ACHN (cell line): Measurements from ENCODE around the gene NBAS.

Source experiments
- DNase-seq: peaks from one replicate; pipeline ENCODE4 v3.0.0-alpha.2; 2015
- in situ Hi-C: cut with HindIII; loops from 2 replicates; pipeline ENCODE4 v1.10.0; 2017; ENCODE audit warnings: low sequenced_read_pairs, low pct_ligation_motif_present, low pct_unique_long_range_greater_than_20kb

Gene NBAS

DNA sequence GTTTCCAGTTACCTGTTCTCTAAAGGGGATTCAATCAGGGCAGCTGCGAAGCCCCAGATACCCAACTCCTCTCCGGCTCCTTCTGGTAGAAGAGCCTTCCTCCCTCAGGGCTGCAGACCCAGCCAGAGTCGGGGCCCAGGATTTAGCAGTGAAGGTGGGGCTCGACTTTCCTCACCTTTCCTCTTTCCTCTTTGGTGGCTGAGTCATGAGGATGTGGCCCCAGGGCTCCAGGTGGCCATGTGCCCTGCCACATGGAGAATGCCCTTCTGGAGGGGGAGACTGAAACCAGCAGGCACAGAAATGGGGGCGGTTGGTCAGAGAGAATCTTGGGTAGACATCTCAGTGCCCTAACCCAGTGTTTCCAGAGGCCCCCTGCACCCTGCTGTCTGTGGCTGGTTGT lies 402.6 kb downstream of the NBAS start:
- in situ Hi-C loops, result no loop called here
- no peak for DNase-seq

GRCh38 chr2:15158100-15158499 lies 403.0 kb downstream of the NBAS start:
- no peak for DNase-seq
- in situ Hi-C loops, result no loop called here

DNA sequence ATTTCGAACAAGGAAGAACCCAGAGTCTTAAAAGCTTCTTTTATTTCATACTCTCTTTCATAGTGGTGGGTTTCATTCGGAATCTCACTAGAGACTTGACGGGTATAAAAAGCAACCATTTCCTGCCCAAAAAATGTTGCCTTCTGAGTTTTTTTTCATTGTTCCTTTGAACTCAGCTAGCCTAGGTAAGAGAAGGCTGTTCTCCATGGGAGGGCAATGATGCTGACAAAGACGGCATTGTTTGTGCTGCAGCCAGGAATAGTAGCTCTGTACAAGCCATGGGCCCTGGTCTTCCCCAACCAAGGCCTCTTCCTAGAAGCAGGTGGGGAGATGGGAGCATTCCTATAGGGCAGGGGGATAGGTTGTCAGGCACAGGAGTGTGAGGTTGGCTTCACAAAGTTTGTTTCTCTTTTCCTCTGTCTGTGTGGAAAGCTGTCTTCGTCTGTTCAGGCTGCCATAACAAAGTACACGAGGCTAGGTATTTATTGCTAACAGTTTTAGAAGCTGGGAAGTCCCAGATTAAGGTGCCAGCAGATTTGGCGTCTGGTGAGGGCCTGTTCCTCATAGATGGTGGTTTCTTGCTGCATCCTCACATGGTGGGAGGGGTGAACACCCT lies 405.1 kb downstream of the NBAS start:
- DNase-seq, result no peak
- in situ Hi-C loops, result no loop called here

- no peak for DNase-seq
- in situ Hi-C loops, result no loop called here
Measured at GRCh38 chr2:15154297-15154696, 406.8 kb downstream of the NBAS start.

DNA sequence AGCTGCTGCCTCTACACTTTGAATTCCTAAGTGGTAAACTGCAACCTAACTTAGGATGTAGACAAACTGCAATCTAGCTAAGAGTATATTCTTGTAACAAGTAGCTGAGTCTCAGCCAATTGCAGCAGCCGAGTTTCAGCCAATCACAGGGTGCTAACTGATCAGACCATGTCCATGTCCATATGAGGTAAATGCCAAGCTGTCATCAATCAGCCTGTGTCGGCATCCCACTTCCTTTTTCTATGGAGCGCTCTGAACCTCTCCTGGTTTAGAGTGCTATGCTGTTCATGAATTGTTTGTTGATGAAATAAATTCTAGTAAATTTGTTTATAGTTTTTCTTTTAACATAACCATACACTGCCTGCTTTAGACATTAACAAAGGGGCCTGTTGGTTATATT lies 408.8 kb downstream of the NBAS start:
- DNase-seq, result no peak
- in situ Hi-C loops, result no loop called here

GRCh38 chr2:15149063-15149462 lies 412.1 kb downstream of the NBAS start:
- DNase-seq, result no peak
- in situ Hi-C loops, result no loop called here

DNA sequence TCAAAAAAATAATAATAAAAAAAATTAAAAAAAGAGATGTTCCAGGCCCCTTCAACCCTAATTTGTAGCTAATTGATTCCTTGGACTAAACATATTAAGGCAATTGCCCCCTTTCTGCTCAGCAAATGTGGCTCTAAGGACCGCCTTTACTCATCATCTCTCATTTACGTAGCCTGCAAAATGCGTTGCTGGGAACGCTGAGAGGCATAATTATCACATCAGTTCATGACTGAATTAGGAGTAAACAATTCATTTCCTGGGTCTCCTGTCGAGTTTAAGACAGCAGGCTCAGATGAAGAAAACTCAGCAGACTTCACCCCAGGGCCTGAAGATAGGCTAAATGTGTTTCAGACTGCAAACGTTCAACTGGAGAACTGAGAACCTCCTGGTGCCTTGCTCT lies 413.5 kb downstream of the NBAS start:
- DNase-seq, result no peak
- in situ Hi-C loops, result no loop called here

GRCh38 chr2:15146960-15147359 lies 414.2 kb downstream of the NBAS start:
- no peak for DNase-seq
- in situ Hi-C loops, result no loop called here

DNA sequence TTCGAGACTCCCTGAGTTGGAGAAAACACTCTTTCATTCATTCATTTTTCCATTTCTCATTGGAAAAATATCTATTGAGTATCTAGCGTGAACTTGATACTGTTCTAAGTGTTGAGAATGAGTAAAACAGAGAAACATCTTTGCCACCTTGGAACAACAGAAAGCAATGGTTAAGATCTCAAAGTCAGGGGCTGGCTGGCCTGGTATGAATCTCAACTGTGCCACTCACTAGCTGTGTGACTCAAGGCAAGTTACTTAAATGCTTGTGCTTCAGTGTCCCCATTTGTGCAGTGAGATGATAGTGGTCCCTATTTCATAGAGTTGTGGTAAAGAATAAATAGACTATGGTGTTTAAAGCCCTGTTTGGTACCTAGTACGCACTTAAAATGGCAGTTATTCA lies 415.2 kb downstream of the NBAS start:
- in situ Hi-C loops, result no loop called here
- no peak for DNase-seq

DNA sequence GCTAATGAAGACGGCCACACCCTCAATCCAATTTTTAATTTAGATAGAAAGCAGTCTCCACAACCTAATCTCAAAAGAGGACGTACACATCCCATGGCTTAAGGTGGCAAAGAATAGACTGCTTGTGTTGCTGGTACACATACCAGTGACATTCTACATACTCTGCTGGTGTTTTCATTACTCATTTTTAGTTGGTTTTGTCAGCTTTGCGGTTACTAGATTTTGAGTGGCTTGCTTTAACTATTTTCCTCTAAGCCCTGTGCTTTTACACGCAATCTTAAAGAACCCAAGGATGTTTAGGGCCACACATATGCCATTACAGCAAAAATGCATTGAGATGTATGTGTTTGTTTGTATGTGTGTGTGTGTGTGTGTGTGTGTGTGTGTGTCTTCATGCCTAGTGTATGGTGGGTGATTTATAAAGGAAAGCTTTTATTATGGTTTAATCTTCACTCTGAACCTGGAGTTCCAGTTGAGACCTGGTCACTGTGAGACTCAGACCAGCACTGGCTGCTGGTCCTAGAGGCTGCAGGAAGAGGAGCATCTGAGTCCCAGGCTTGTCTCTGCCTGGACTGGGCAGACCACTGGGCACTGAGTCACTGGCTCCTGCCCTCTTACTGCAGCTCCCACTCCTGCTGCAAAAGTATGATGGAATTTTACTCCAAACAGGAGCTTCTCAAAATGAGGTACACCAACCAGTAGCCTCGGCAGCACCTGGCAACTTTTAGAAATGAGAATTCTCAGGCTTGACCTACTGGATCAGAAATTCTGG lies 415.9 kb downstream of the NBAS start:
- in situ Hi-C loops, result no loop called here
- DNase-seq, result no peak

- DNase-seq, result no peak
- in situ Hi-C loops, result no loop called here
Measured at GRCh38 chr2:15142069-15142689, 419.0 kb downstream of the NBAS start.

DNA sequence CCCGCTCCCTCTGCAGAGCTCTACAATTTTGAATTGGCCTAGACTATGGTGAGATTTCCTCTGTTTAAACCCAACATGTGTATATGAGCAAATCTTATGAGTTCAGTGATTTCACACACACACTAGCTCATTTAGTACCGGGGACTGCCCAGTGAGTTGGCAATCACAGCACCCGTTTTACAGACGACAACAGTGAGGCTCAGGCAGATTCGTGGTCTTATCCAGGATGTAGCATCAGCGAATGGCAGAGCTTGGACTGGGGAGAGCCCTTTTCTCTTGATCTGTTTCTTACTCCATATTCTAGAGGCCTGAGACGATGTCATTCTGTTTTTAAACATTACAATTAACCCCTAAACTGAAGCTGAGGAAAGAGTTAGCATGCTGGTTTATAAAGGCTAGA lies 419.9 kb downstream of the NBAS start:
- in situ Hi-C loops, result no loop called here

GRCh38 chr2:15136639-15137038 lies 424.5 kb downstream of the NBAS start:
- in situ Hi-C loops, result no loop called here

More for the DNA sequence above, 419.9 kb downstream of the NBAS start:
- no peak for DNase-seq

DNA sequence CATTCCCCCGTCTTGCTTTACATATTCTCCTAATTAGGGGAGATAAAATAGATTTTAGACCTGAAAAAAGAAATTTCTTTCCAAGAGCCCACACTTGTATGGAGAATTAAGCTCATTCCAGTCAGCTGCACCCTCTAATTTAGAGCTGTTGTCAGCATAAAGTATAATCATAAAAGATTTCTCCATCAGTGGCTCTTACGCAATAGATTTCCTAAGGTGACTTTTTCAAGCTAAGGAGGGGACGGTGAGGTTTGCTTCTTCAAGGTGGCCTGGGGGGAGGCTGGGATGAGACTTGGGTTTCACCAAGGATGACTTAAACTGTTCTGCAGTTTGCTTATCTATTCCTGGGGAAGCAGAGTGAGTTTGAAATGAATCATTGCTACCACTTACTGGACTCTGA lies 426.2 kb downstream of the NBAS start:
- no peak for DNase-seq

More at GRCh38 chr2:15136639-15137038, 424.5 kb downstream of the NBAS start:
- no peak for DNase-seq

DNA sequence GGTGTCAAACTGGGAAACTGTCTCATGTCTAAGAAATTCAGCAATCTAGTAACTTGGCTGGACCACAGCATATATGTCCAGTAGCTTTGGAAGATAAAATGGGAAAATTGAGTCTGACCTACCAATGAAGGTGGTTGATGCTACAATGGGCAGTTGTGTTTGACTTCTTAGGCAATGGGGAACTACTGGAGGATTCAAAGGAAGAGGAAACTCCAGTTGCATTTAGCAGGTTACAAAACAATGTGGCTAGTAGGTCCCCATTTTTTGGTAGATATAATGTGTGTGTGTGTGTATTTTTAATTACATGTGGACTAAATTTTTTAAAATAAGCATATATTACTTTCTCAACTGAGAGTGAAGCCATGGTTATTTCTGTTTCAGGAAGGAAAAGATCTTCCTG lies 427.7 kb downstream of the NBAS start:
- in situ Hi-C loops, result no loop called here
- DNase-seq, result no peak

More for the DNA sequence above, 426.2 kb downstream of the NBAS start:
- in situ Hi-C loops, result no loop called here

DNA sequence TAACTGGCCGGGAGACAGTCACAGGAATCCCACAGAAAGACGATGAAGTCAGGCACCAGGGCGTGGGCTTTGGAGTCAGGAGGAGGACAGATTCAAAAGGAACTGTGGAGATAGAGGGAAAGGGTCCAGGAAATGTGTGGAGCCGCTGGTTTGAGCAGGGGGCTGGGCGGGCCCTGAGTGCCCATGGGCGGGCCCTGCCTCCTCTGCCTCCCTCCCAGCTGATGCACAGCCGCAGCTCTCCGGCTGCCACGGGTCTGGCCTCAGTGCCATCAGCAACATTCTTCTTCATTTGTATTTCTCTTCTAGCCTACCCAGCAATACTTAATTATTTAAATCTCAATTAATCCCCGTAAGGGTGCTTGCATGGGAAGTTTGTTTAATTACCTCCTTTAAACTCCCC lies 432.3 kb downstream of the NBAS start:
- DNase-seq, result no peak
- in situ Hi-C loops, result no loop called here

- in situ Hi-C loops, result no loop called here
- no peak for DNase-seq
Measured at GRCh38 chr2:15127876-15128275, 433.3 kb downstream of the NBAS start.

GRCh38 chr2:15127301-15127700 lies 433.8 kb downstream of the NBAS start:
- in situ Hi-C loops, result no loop called here

GRCh38 chr2:15126373-15126772 lies 434.8 kb downstream of the NBAS start:
- no peak for DNase-seq

More at GRCh38 chr2:15127301-15127700, 433.8 kb downstream of the NBAS start:
- no peak for DNase-seq

DNA sequence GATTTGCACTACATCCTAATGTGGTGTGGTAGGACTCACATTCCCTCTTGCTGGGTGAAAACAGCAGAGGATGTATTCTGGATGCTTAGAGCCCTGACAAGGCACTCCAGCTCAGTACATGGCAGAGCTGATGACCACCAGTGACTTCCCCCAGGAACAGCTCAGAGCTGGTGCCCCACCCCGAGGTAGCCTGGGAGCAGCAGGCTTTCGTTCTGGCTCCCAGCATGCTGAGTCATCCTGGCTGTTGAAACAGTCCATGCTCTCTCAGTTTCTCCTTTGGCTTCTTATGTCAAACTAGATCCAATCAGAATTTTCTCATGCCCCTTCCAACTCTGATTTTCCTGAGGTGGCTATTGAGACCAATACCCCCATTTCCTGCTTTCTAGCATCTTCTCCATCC lies 438.2 kb downstream of the NBAS start:
- in situ Hi-C loops, result no loop called here
- no peak for DNase-seq

More at GRCh38 chr2:15126373-15126772, 434.8 kb downstream of the NBAS start:
- in situ Hi-C loops, result no loop called here
